HL-60 (cell line): ENCODE measurements around the gene MACO1.

Source experiments
- CTCF ChIP-seq: IDR thresholded peaks from one replicate; pipeline ENCODE4 v1.5.1; 2011; ENCODE audit warnings: low read length, control low read depth, inconsistent platforms; ENCODE audit not compliant: insufficient read depth
- GABPA ChIP-seq: IDR thresholded peaks from 2 replicates; pipeline ENCODE4 v1.6.1; 2012; ENCODE audit warnings: low read depth
- REST ChIP-seq: IDR thresholded peaks from 2 replicates; pipeline ENCODE4 v1.6.1; 2012; ENCODE audit warnings: low read depth; ENCODE audit not compliant: insufficient replicate concordance
- SPI1 ChIP-seq: IDR thresholded peaks from 2 replicates; pipeline ENCODE4 v1.6.1; 2012; ENCODE audit warnings: low read depth, mild to moderate bottlenecking, borderline replicate concordance

GRCh38 chr1:25445993-25446538 is 15.4 kb downstream of the MACO1 start:
- TF ChIP-seq CTCF: no peak
- no peak for TF ChIP-seq REST
- peak; percentile 25; the same call in 1 of the 2 replicates for TF ChIP-seq SPI1
- TF ChIP-seq GABPA: no peak
